CD14-positive monocyte (primary cell): ENCODE results near the gene DGKK. TPM values are rescaled to one million over a fixed set of nuclear protein-coding genes. Genes with fewer than 3 reads are reported as not detected.

Experiments used
- DNase-seq, 3 donors: peaks; one replicate each; pipeline ENCODE4 v3.0.0-alpha.2; 2011 to 2022
- H2AFZ ChIP-seq: 2 replicates; pipeline ENCODE4 v1.6.0; 2012; ENCODE audit warnings: mild to moderate bottlenecking, low read depth, low read length, inconsistent platforms; ENCODE audit not compliant: insufficient read depth, poor library complexity, severe bottlenecking
- H3K27ac ChIP-seq, 2 donors: 1 replicate in 1 of 2; 2 replicates in 1 of 2; pipeline ENCODE4 v1.5.1; 2012 to 2013; ENCODE audit warnings: low read length in 2 of 2, control low read depth in 1 of 2, inconsistent platforms in 1 of 2, low read depth in 1 of 2, mild to moderate bottlenecking in 1 of 2
- H3K27me3 ChIP-seq, 2 donors: one replicate each; pipeline versions ENCODE4 v1.6.0 to v1.6.1; 2011 to 2013; ENCODE audit warnings: low read length in 2 of 2; ENCODE audit not compliant: control insufficient read depth in 2 of 2, insufficient read depth in 2 of 2
- H3K36me3 ChIP-seq, 2 donors: replicated peaks in 1 of 2; 1 replicate in 1 of 2; 2 replicates in 1 of 2; pipeline versions ENCODE4 v1.5.1 to v1.6.1; 2012 to 2013; ENCODE audit warnings: low read length in 2 of 2, control low read depth in 1 of 2, inconsistent platforms in 1 of 2, mild to moderate bottlenecking in 1 of 2; ENCODE audit not compliant: insufficient read depth in 2 of 2, control insufficient read depth in 1 of 2
- H3K4me1 ChIP-seq, 2 donors: 1 replicate in 1 of 2; 2 replicates in 1 of 2; pipeline versions ENCODE4 v1.5.1 to v1.6.1; 2012 to 2013; ENCODE audit warnings: low read length in 2 of 2, control low read depth in 1 of 2, inconsistent platforms in 1 of 2, mild to moderate bottlenecking in 1 of 2, moderate library complexity in 1 of 2; ENCODE audit not compliant: insufficient read depth in 2 of 2, control insufficient read depth in 1 of 2
- H3K4me2 ChIP-seq: replicated peaks from 2 replicates; pipeline ENCODE3; 2012; ENCODE audit warnings: low read length, moderate library complexity, mild to moderate bottlenecking; ENCODE audit not compliant: poor library complexity, severe bottlenecking; ENCODE audit errors: extremely low read depth
- H3K4me3 ChIP-seq, 3 experiments: fragments of 200-600 bp in 1 of 3; sonication (generic) in 1 of 3; replicated peaks in 1 of 3; 1 replicate in 2 of 3; 2 replicates in 1 of 3; pipeline ENCODE4 v1.5.1; 2011 to 2013; ENCODE audit warnings: low read length in 3 of 3, mild to moderate bottlenecking in 3 of 3, control low read depth in 2 of 3, low read depth in 2 of 3, inconsistent platforms in 1 of 3, moderate library complexity in 1 of 3
- H3K79me2 ChIP-seq: 2 replicates; pipeline ENCODE4 v1.6.0; 2012; ENCODE audit warnings: mild to moderate bottlenecking, control low read depth, inconsistent platforms, low read length, moderate library complexity; ENCODE audit not compliant: insufficient read depth
- H3K9ac ChIP-seq: 2 replicates; pipeline ENCODE4 v1.6.0; 2017; ENCODE audit warnings: low read length, mild to moderate bottlenecking; ENCODE audit not compliant: insufficient read depth, poor library complexity, severe bottlenecking
- H3K9me3 ChIP-seq, 2 donors: replicated peaks in 1 of 2; 1 replicate in 1 of 2; 2 replicates in 1 of 2; pipeline versions ENCODE4 v1.5.1 to v1.6.1; 2012 to 2013; ENCODE audit warnings: low read length in 2 of 2, control low read depth in 1 of 2; ENCODE audit not compliant: control insufficient read depth in 1 of 2, insufficient read depth in 1 of 2
- H4K20me1 ChIP-seq: 2 replicates; pipeline ENCODE4 v1.6.0; 2012; ENCODE audit warnings: mild to moderate bottlenecking, low read length, control low read depth, moderate library complexity; ENCODE audit not compliant: insufficient read depth
- H3K27ac Mint-ChIP-seq, 7 donors: one replicate each; pipeline ENCODE4 v1.8.0; 2020; ENCODE audit warnings: mild to moderate bottlenecking in 7 of 7, mixed read lengths in 7 of 7, moderate library complexity in 6 of 7, inconsistent platforms in 2 of 7
- H3K27me3 Mint-ChIP-seq, 3 donors: one replicate each; pipeline ENCODE4 v1.8.0; 2021 to 2022; ENCODE audit warnings: low read depth in 3 of 3, mild to moderate bottlenecking in 3 of 3, mixed read lengths in 3 of 3, moderate library complexity in 3 of 3, inconsistent platforms in 1 of 3
- H3K36me3 Mint-ChIP-seq, 2 donors: one replicate each; pipeline ENCODE4 v1.8.0; 2020; ENCODE audit warnings: mixed read lengths in 2 of 2, inconsistent platforms in 1 of 2, mild to moderate bottlenecking in 1 of 2
- H3K4me1 Mint-ChIP-seq: one replicate; pipeline ENCODE4 v1.8.0; 2020; ENCODE audit warnings: mild to moderate bottlenecking, mixed read lengths
- H3K4me3 Mint-ChIP-seq, 2 donors: one replicate each; pipeline ENCODE4 v1.8.0; 2020; ENCODE audit warnings: mild to moderate bottlenecking in 2 of 2, mixed read lengths in 2 of 2, moderate library complexity in 1 of 2
- H3K9me3 Mint-ChIP-seq, 7 donors: one replicate each; pipeline ENCODE4 v1.8.0; 2020 to 2022; ENCODE audit warnings: mixed read lengths in 7 of 7, mild to moderate bottlenecking in 6 of 7, moderate library complexity in 6 of 7, inconsistent platforms in 2 of 7
- WGBS: methylation state at CpG from one replicate; pipeline ENCODE4 v1.1.5; 2013; ENCODE audit warnings: missing lambda C conversion rate; ENCODE audit not compliant: insufficient coverage; 5-methylcytosine and 5-hydroxymethylcytosine counted together
- intact Hi-C, 2 donors: fragments of 100-400 bp; cut with micrococcal nuclease; formaldehyde crosslinking; loops; one replicate each; pipeline versions ENCODE4 v1.15.0 to v1.15.1; 2023
- polyA plus RNA-seq, 3 donors: library from polyadenylated mRNA; depleted of rRNA in 1 of 3; unstranded in 2 of 3; stranded (reverse) in 1 of 3; fragments of 300-500 nt in 2 of 3; fragments of >200 nt in 1 of 3; fragmentation: Illumina TruSeq in 2 of 3; gene quantifications; 1 replicate in 2 of 3; 2 replicates in 1 of 3; pipeline ENCODE4 v1.2.3, GENCODE V29; 2012 to 2021
- TF ChIP-seq, protein P1 (sequence below): fragments of 200-600 bp; IDR thresholded peaks from one replicate; pipeline ENCODE4 v1.8.0; 2022; ENCODE audit warnings: antibody characterized with exemption, mild to moderate bottlenecking

DGKK gene
- polyA plus RNA-seq, 3 donors = not detected

DNA sequence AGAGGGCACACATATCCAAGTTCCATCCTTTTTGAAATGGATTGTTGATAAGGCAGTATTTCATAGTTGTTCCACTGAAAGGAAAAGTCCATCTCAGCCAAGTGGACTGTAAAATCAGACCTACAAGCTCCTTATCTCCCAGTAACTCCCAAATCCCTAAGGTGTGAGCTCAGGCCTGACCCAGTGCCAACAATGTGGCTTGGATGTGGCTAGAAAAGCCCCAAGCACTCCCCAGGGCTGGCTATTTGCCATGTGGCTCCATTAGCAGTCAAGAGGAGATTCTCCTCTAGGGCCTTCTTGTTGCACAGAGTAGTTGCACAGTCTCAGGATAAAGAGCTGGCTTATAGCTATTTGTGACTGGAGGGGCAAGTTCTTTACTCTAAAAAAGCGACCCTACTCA is 25.0 kb upstream of the DGKK start:
- Histone ChIP-seq H3K4me2 (no peak overlapping the region), H2AFZ (no peak overlapping the region), H3K27me3 (peaks cover 0 to 2% of the 10 kb centered on the region in 2 donors), H3K4me1 (no peaks in the 10 kb centered on the region), H3K79me2 (no peaks in the 10 kb centered on the region), H3K36me3 (no peaks in the 10 kb centered on the region), H3K9ac (no peak overlapping the region), H4K20me1 (no peaks in the 10 kb centered on the region), H3K9me3 (no peaks in the 10 kb centered on the region), H3K27ac (no peak overlapping the region), H3K4me3 (no peak overlapping the region)
- no peak overlapping the region for H3K27ac Mint-ChIP-seq
- no peak overlapping the region for H3K4me3 Mint-ChIP-seq
- intact Hi-C loops = no loop called here
- peaks cover 4 to 6% (median 5%) of the 10 kb centered on the region in 3 donors for H3K27me3 Mint-ChIP-seq
- WGBS = no CpG with 5 or more reads among the region's 1 CpG
- TF ChIP-seq, protein P1, sequence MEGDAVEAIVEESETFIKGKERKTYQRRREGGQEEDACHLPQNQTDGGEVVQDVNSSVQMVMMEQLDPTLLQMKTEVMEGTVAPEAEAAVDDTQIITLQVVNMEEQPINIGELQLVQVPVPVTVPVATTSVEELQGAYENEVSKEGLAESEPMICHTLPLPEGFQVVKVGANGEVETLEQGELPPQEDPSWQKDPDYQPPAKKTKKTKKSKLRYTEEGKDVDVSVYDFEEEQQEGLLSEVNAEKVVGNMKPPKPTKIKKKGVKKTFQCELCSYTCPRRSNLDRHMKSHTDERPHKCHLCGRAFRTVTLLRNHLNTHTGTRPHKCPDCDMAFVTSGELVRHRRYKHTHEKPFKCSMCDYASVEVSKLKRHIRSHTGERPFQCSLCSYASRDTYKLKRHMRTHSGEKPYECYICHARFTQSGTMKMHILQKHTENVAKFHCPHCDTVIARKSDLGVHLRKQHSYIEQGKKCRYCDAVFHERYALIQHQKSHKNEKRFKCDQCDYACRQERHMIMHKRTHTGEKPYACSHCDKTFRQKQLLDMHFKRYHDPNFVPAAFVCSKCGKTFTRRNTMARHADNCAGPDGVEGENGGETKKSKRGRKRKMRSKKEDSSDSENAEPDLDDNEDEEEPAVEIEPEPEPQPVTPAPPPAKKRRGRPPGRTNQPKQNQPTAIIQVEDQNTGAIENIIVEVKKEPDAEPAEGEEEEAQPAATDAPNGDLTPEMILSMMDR = no peak
- DNase-seq = no peak
- H3K36me3 Mint-ChIP-seq = no peaks in the 10 kb centered on the region
- peaks cover 0 to 3% (median 3%) of the 10 kb centered on the region in 7 donors for H3K9me3 Mint-ChIP-seq
- H3K4me1 Mint-ChIP-seq = no peaks in the 10 kb centered on the region

DNA sequence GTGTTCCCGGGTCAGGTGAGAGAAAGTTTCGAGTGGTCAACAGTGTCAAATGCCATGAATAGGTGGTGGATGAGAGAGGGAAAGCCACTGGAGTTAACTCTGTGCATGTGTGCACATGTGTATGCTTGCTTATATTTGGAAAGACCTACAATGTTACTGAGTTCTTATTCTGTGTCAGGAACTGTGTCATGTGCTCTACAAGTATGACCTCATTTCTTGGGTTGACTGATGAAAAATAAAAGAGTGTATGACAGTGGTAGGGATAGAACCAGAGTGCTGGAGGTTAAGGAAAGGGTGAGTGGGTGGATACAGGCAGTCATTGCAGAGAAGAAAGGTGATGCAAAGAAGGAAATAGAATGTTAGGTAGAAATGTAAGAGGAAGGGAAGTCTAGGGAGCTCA is 22.1 kb upstream of the DGKK start:
- Mint-ChIP-seq H3K27ac (no peak overlapping the region), H3K4me1 (no peaks in the 10 kb centered on the region), H3K27me3 (peaks cover 2 to 6% (median 3%) of the 10 kb centered on the region in 3 donors), H3K4me3 (no peak overlapping the region), H3K9me3 (peaks cover 0 to 5% (median 3%) of the 10 kb centered on the region in 7 donors), H3K36me3 (no peaks in the 10 kb centered on the region)
- Histone ChIP-seq H3K79me2 (no peaks in the 10 kb centered on the region), H3K36me3 (no peaks in the 10 kb centered on the region), H4K20me1 (no peaks in the 10 kb centered on the region), H3K9ac (no peak overlapping the region), H2AFZ (no peak overlapping the region), H3K9me3 (no peaks in the 10 kb centered on the region), H3K4me1 (no peaks in the 10 kb centered on the region), H3K27me3 (peaks cover 0 to 2% of the 10 kb centered on the region in 2 donors), H3K27ac (no peak overlapping the region), H3K4me2 (no peak overlapping the region), H3K4me3 (no peak overlapping the region)
- TF ChIP-seq, protein P1 = no peak
- intact Hi-C loops = no loop called here
- WGBS = no CpG with 5 or more reads among the region's 2 CpGs
- DNase-seq = no peak
